PC-9 (cell line): Measurements from ENCODE around the gene ANKIB1.

Source experiments
- CTCF ChIP-seq: fragments of 200-600 bp; sonication (generic); conservative IDR thresholded peaks from 2 replicates; pipeline ENCODE4 v1.6.1; 2017; ENCODE audit warnings: mixed run types, antibody characterized with exemption, mild to moderate bottlenecking, moderate library complexity
- EZH2 ChIP-seq: fragments of 200-600 bp; sonication (generic); IDR thresholded peaks from 2 replicates; pipeline ENCODE4 v1.8.0; 2017; ENCODE audit warnings: antibody characterized with exemption, low read depth

- TF ChIP-seq CTCF, result no peak
- TF ChIP-seq EZH2, result no peak
Measured at GRCh38 chr7:92276460-92276864, 30.7 kb downstream of the ANKIB1 start.
